Fibroblast of skin of left biceps (primary cell): ENCODE measurements around the gene WASF1.
"Not testable (repeated sequence)": the region's sequence is repeated elsewhere in the genome, so short reads cannot be mapped to it uniquely, and the experiment has no call there.

ENCODE experiments used
- DNase-seq, 2 experiments: peaks; one replicate each; pipeline ENCODE4 v3.0.0-alpha.2; 2013; ENCODE audit warnings: low read depth in 2 of 2

Gene WASF1

DNA sequence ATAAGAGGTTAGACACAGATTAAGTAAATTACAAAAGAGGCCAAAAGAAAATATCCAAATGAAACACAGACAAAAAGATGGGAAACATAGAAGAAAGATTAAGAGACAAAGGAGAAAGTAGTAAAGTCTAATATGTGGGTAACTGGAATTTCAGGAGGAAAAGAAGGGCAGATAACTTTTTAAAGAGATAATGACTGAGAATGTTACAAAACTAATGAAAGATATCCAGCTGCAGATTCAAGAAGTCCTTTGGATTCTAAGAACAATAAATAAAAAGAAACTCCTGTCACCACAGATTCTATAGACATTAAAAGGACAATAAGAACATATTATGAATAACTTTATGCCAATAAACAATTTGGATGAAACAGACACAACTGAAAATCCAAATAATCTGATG, 90.1 kb downstream of the WASF1 start:
- DNase-seq: no peak

DNA sequence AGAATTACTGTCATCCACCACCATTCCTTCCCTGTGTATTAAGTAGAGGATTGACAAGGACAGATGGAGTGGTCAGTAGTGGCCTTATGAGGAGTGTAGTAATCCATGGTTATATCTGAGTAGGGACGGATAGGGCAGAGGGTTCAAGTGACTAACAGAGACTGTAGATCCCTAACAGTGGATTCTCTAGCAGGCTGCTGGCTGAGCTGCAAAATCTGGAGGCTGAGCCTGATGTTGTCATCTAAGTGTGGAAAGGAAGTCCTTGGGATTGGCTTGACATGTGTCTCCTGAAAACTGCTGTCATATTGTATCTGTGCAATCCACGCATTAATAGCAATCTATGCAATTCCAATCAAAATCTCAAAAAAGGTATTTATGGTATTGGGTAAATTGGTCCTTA, 94.2 kb downstream of the WASF1 start:
- DNase-seq: no peak

DNA sequence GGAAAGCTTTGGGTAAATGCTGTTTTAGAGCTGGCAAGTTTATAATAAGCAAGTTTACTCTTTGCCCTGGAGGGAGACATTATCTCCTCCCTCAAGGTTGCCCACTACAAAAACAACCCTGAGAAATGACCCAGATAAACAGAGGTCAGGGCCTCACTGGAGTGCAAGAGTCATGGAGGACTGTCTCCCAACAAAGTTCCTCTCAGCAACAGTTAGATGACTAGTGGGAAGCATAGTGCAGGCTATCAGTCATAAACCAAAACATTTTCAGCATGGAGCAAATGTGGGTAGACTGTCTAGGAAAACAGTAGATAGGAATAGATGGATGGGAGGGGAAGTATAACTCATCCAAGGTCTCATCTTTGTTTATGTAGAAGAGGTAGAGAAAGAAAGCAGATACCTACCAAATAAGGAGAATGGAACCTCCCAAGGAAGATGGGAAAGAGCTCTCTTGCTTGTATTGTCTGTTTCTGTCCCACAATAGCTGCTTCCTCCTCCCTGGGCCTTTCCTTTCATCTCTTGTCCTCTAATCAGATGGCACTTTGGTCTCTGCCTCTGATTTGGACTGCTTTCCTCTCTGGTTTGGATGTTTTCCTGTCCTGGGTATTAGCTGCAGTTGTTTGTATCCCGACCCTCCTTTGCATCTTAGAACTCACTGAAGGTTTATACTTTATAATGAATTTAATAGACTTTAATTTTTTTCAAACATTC, 95.4 kb downstream of the WASF1 start:
- no peak for DNase-seq

DNA sequence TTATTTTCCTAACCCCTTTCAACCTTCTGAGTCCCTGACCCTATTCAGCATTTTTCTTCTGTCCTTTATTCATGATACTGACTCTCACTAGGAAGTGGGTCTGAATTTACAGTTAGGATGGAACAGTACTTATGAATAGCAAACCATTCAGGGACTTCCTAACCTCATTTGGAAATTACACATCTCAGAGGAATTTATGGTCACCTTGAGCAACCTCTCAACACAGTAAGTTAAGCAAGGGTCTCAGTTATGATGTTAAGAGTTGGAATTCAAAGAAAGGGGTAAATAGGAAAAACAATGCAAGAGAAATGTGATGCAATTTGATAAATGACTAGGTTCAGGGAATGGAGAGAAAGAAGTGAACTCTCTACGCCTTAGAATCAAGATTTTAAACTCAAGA, 104.1 kb downstream of the WASF1 start:
- DNase-seq: no peak

DNA sequence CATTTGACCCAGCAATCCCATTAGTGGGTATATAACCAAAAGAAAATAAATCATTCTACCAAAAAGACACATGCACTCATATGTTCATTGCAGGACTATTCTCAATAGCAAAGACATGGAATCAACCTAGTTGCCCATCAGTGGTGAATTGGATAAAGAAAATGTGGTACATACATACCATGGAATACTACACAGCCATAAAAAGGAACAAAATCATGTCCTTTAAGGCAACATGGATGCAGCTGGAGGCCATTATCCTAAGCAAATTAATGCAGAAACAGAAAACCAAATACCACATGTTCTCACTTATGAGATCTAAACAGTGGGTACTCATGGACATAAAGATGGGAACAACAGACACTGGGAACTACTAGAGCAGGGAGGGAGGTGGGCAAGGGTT, 106.0 kb downstream of the WASF1 start:
- not testable (repeated sequence) for DNase-seq

DNA sequence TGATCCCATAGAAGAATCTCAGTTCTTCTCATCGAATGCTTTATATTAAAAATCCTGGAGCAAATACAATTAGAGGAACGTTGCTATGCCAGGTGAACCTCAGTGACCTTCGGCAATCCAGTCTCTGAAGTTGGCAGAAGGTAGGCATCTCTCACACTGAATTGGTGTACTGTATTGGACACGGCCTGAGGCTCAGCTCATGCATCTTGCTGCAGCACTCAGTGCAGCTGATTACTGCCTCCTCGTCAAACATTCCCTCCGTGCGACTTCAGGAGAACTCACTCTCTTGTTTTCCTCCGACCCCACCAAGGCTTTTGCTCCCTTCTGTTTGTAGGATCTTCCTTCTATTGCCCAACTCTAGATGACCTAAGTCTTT, 110.9 kb downstream of the WASF1 start:
- DNase-seq: no peak

DNA sequence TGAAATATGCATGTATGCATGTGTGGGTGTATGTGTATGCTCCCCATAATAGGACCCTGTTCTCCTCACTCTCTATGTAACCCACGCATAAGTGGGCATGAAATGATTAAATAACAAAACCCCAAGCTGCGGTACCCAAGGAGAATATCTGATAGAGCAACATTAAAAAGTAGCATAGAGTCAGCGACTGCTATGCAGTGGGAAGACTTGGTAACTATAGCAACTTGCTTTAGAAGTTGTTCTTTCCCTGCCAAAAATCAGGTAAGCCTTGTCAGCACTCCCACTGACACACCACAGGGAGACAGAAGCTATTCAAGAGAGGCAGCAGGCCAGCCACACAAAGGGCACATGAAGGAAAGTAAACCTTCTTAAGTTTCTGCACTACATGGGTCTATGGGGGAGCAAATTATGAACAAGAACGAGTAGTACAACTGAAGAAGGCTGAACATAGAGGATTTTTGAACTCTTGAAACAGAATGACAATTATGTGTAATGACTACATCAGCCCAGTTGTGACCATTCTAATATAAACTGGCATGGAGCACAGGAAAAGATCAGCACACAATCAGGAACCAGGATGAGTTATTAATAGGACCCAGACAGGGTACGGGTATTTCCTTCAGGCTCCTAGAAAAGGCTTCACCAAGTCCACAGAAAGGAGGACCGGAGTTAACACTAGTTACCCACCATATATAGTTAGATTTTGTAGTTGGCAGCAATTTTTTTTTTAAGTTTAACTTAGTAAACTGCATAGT, 111.5 kb downstream of the WASF1 start:
- no peak for DNase-seq

DNA sequence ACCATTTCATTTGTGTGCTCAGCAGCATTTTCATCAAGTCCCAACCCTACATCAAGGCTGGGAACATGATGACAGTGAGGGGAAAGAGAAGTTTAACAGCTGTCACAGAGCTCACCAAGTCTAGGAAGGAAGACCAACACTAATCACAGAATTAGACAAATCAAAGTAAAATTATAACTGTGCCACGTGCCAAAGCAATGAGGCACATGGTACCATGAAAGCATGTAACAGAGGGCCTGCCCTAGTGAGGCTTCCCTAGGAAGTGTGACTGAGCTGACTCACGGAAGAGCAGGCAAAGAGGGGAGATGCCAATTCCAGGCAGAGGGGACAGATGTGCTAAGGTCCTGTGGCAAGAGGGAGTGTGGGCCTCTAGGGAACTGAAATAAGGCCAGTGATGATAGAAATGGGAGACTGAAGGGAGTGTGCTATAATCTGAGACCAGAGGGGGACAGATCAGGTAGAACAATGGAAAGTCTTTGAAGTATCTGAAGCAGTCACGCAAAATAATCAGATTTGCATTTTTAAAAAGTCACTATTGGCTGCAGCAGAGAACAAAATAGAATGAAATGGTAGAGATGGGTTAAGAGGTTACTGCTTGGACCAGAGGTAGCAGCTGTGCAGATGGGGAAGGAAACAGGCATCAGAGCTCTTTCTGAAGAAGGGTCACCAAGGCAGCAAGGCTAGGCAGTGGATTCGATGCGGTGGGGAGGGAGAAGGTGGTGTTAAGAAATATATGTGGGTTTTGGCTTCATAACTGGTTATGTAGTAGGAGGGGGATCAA, 114.5 kb downstream of the WASF1 start:
- no peak for DNase-seq

DNA sequence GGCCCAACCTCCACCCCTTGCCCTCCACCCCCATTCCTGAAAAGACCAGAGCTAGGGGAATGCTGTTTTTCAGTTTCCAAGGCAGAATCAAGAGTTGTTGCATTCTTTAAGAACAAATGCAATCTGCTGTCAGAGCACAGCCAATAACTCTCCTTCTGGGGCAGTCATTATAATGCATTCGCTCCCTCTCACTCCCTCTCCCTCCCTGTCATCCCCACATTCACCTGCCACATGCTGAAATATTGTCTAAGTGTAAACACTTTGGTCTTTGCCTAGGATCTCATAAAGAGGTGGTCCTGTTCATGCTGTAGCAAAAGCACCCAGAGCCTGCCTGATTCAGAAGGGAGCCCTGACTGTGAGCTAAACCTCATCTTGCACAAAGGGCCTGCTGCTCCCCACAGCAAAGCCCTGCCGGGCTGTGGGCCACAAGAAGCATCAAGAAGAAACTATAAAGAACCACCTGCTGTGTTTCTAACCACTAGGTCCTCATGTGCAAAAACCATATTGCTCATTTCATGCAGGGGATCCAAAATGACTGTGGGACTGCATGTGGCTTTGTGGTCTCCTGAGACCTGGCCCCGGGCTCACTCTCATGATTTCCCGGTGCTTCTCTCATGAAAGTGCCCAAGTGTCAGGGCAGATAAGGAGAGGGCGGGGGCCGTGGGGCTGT, 115.7 kb downstream of the WASF1 start:
- DNase-seq: no peak

DNA sequence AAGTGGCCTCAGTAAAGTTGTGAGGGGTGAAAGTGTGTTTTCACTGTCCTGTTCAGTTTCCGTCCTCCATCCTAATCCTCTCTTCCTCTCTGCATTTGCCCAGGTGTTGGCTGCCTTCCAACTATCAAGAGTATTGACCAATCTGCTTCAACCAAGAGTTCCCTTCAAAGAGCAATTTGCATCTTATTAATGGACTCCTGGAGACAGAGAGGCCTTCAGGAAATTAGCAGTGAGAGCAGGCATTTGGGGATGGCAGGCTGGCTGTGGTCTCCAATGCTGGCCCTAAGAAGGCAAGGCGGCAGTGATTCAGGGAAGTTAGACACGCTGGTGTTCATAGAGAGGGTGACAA, 124.1 kb downstream of the WASF1 start:
- DNase-seq: no peak

DNA sequence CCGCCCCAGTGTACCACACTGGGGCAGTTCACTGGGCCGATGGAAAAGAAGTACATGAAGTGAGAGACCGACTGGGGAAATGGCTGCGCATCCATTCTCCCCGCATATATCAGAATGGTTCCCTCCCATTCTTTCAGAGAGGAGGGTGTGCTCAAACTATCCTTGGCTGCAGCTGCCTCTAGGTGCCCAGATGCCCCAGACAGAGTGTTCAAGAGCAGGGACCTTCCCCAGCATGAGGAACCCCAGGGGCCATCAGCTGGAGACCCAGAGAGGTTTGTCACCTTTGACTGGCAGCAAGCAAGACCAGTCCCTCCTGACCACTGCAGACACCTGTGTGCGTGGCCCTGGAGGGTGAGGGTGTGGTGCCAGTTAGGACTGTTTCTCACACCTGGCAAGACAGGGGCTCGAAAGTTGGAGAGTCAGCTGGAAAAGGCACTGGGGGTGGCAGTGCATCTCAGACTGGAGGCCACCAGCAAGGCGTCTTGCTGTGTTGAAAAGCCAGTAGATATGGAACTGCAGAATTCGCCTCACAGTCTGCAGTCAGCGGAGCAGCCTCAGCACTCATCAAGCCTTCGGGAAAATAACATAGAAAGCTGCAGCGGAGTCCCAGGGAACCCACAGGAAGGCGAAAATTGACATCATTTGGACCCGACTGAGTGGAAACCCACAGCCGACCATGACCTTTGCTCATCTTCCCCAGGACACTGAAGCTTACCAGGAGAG, 124.6 kb downstream of the WASF1 start:
- no peak for DNase-seq

DNA sequence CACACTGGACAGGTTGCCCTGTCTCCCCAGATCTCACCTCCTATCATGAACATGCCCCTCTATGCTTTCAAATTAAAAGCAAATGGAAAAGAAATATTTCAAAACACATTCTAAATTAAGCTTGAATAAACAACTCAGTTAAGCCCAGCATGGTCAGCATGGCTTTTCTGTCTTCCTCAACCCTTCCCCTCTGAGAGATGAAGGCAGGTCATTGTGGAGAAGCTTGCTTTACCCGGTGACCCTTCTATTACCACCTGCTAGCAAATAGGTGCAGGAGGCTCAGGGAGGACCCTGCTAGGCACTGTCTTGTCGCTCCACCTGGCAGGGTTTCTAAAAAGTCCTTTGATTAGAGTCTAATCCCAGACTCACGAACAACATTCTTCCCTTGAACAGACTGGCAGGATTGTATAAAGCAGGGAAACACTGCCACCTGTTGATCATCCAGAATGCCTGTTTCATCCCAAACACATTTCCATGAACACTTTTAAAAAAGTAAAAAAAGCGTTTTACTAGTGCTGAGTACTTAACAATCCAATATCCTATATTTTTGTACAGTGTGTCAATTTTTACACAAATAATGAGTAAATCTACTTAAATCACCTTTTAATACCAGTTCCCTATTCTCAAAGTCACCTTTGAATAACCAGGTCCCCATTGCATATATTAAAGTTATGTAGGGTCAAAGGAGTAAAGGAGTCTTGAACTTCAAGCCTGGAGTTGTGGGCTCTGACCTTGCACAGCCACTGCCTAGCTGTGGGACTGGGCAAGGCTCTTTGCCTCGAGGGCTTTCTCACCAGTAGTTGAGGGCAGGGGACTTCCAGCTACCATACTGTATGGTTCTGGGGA, 125.9 kb downstream of the WASF1 start:
- DNase-seq: peak; percentile 12 to 17

DNA sequence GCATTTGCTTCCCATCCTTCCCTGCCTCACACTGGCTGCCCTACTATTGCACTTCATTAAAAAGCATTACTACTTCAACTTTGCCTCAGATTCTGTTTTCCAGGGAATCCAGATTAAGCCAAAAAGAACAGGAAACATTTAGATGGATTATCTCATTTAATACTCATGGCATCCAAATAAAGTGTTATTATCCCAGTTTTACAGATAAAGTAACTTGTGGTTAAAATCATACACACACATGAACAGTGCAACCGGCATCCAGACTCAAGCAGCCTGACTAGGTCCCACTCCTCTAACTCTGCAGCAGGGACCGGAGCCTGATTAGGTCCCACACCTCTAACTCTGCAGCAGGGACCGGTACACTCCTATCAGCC, 129.0 kb downstream of the WASF1 start:
- DNase-seq: no peak
